Pancreas (tissue), 10 donors: ENCODE results near the gene RIN2. TPM values are rescaled to one million over a fixed set of nuclear protein-coding genes. Genes with fewer than 3 reads are reported as not detected.

Source experiments
- ATAC-seq, 4 donors: fragments of 200-7000 bp; cut with Tn5 transposase; one replicate each; pipeline versions ENCODE4 v1.8.0 to v1.9.1; 2020; ENCODE audit warnings: mild to moderate bottlenecking in 4 of 4, moderate library complexity in 4 of 4
- DNase-seq, 6 donors: peaks; one replicate each; pipeline ENCODE4 v3.0.0-alpha.2; 2020
- FAIRE-seq: peaks from 2 replicates; lab custom pipeline; 2012; peaks lifted over from hg19 to GRCh38; lab: Jason Lieb, UNC
- H3K27ac ChIP-seq, 4 donors: fragments of 200-600 bp; sonication (generic); 1 replicate in 3 of 4; 2 replicates in 1 of 4; pipeline versions ENCODE4 v1.5.0 to v1.8.0; 2020
- H3K27me3 ChIP-seq, 4 donors: fragments of 200-600 bp; one replicate each; pipeline ENCODE4 v1.8.0; 2021
- H3K36me3 ChIP-seq, 3 donors: fragments of 200-600 bp; sonication (generic) in 1 of 3; one replicate each; pipeline versions ENCODE4 v1.5.0 to v1.8.0; 2020 to 2021
- H3K4me1 ChIP-seq, 3 donors: fragments of 200-600 bp; one replicate each; pipeline ENCODE4 v1.8.0; 2021
- H3K4me3 ChIP-seq, 4 donors: fragments of 200-600 bp; sonication (generic) in 2 of 4; one replicate each; pipeline versions ENCODE4 v1.5.0 to v1.8.0; 2020 to 2021
- H3K9me3 ChIP-seq, 4 donors: fragments of 200-600 bp; one replicate each; pipeline ENCODE4 v1.8.0; 2021
- CTCF ChIP-seq, 4 donors: fragments of 200-600 bp; sonication (generic) in 3 of 4; IDR thresholded peaks; one replicate each; pipeline versions ENCODE4 v1.5.0 to v1.8.0; 2021; ENCODE audit warnings: antibody characterized with exemption in 4 of 4
- WGBS, 2 donors: extraction: QIAGEN DNeasy Blood & Tissue Kit; methylation state at CpG; one replicate each; pipeline ENCODE4 v1.1.7; 2013; 5-methylcytosine and 5-hydroxymethylcytosine counted together
- intact Hi-C, 3 donors: fragments of 100-400 bp; cut with DNase I; formaldehyde crosslinking; loops; one replicate each; pipeline versions ENCODE4 v1.11.1 to v1.14.2; 2022
- polyA plus RNA-seq, 2 donors: library from polyadenylated mRNA; stranded (reverse); fragments of 200-250 nt; gene quantifications; one replicate each; pipeline ENCODE4 v1.2.3, GENCODE V29; 2013
- total RNA-seq, 6 donors: library from RNA; stranded (reverse); fragmentation: NEBNext Ultra II Directional in 4 of 6; extraction: Animal tissue kit (Norgen Biotek cat#: 25700) in 4 of 6; gene quantifications; one replicate each; pipeline versions ENCODE4 v1.2.1 to v1.2.4, GENCODE V29; 2021 to 2023
- donor health status: healthy with polysubstance abuse.
- donor health status: DM: no; HTN: no; CAD: no; lungs with moderate emphysema.
- donor health status: DM: no; HTN: no; CAD: no.
- donor health status: control.
- donor health status: control.
- donor health status: Bipolar disorder and iron deficiency.
- donor health status: DM: yes; HTN: yes; CAD: no.
- donor health status: DM: no; HTN: no; CAD: no.
- donor health status: DM: no; HTN: no; CAD: no.
- donor health status: DM: yes; HTN: yes; CAD: no.

Gene RIN2
- total and polyA plus RNA-seq, 8 donors, result 10.2 to 42.6 (median 21.6) TPM

- intact Hi-C loops, result loop anchor here in 2 of 3 donors (10.0 kb wide), 1 partner anchor 209 kb away; no protein-coding TSS in a partner anchor
- no peak for TF ChIP-seq CTCF (IDR thresholded peaks at IDR 0.05)
- WGBS, 2 donors, result 93 to 95% methylated on average over 1 of the region's 1 CpG
- no peak for ATAC-seq
- Histone ChIP-seq H3K36me3 (no peaks in the 10 kb centered on the region), H3K4me1 (peaks cover 0 to 8% (median 4%) of the 10 kb centered on the region in 3 donors), H3K27ac (peak overlapping the region in 1 of 4 donors; percentile 2), H3K27me3 (no peaks in the 10 kb centered on the region), H3K9me3 (peaks cover 0 to 3% (median 0%) of the 10 kb centered on the region in 4 donors), H3K4me3 (no peak overlapping the region)
- FAIRE-seq, result no peak
- DNase-seq, result no peak
Observed at GRCh38 chr20:19785983-19786285, 27.9 kb downstream of the RIN2 start.

- no peak for TF ChIP-seq CTCF (IDR thresholded peaks at IDR 0.05)
- H3K9me3 ChIP-seq, result peaks cover 0 to 3% (median 0%) of the 10 kb centered on the region in 4 donors
- intact Hi-C loops, result loop anchor here in 2 of 3 donors (10.0 kb wide), 1 partner anchor 208 kb away; no protein-coding TSS in a partner anchor
- peaks cover 0 to 8% (median 4%) of the 10 kb centered on the region in 3 donors for H3K4me1 ChIP-seq
- FAIRE-seq (no peak), DNase-seq (no peak), ATAC-seq (peak in 2 of 4 donors; percentile 34 to 36)
- 51 to 69% methylated on average over 5 of the region's 5 CpGs for WGBS, 2 donors
- H3K36me3 ChIP-seq, result no peaks in the 10 kb centered on the region
- no peak overlapping the region for H3K4me3 ChIP-seq
- no peaks in the 10 kb centered on the region for H3K27me3 ChIP-seq
- peak overlapping the region in 1 of 4 donors; percentile 2 for H3K27ac ChIP-seq
Observed at GRCh38 chr20:19786311-19786710, 28.3 kb downstream of the RIN2 start.

GRCh38 chr20:19787366-19787765 is 29.3 kb downstream of the RIN2 start:
- ATAC-seq, result no peak
- no peak for FAIRE-seq
- WGBS, 2 donors, result 95 to 97% methylated on average over 3 of the region's 3 CpGs
- Histone ChIP-seq H3K4me1 (peaks cover 0 to 8% (median 4%) of the 10 kb centered on the region in 3 donors), H3K36me3 (no peaks in the 10 kb centered on the region), H3K4me3 (no peak overlapping the region), H3K9me3 (peaks cover 0 to 3% (median 0%) of the 10 kb centered on the region in 4 donors), H3K27me3 (no peaks in the 10 kb centered on the region), H3K27ac (no peak overlapping the region)
- intact Hi-C loops, result loop anchor here in 2 of 3 donors (10.0 kb wide), 1 partner anchor 207 kb away; no protein-coding TSS in a partner anchor
- TF ChIP-seq CTCF (IDR thresholded peaks at IDR 0.05), result no peak
- no peak for DNase-seq

GRCh38 chr20:19789009-19789408 is 31.0 kb downstream of the RIN2 start:
- no peak for FAIRE-seq
- DNase-seq, result no peak
- intact Hi-C loops, result loop anchor here in 2 of 3 donors (10.0 kb wide), 1 partner anchor 206 kb away; no protein-coding TSS in a partner anchor
- Histone ChIP-seq H3K27me3 (no peaks in the 10 kb centered on the region), H3K4me1 (peaks cover 0 to 8% (median 4%) of the 10 kb centered on the region in 3 donors), H3K4me3 (no peak overlapping the region), H3K9me3 (peaks cover 0 to 3% (median 0%) of the 10 kb centered on the region in 4 donors), H3K36me3 (no peaks in the 10 kb centered on the region), H3K27ac (no peak overlapping the region)
- TF ChIP-seq CTCF (IDR thresholded peaks at IDR 0.05), result no peak
- ATAC-seq, result no peak
- 98% methylated on average over 5 of the region's 5 CpGs for WGBS, 2 donors

- Histone ChIP-seq H3K36me3 (no peaks in the 10 kb centered on the region), H3K27ac (no peak overlapping the region), H3K4me3 (no peak overlapping the region), H3K9me3 (peaks cover 0 to 3% (median 0%) of the 10 kb centered on the region in 4 donors), H3K4me1 (peaks cover 0 to 4% (median 2%) of the 10 kb centered on the region in 3 donors), H3K27me3 (no peaks in the 10 kb centered on the region)
- no peak for FAIRE-seq
- ATAC-seq, result no peak
- intact Hi-C loops, result loop anchor here in 2 of 3 donors (10.0 kb wide), 1 partner anchor 205 kb away; no protein-coding TSS in a partner anchor
- DNase-seq, result no peak
- TF ChIP-seq CTCF (IDR thresholded peaks at IDR 0.05), result no peak
- 60 to 72% methylated on average over 2 of the region's 2 CpGs for WGBS, 2 donors
Observed at GRCh38 chr20:19789446-19789845, 31.4 kb downstream of the RIN2 start.
